HG03175 (cell line): ENCODE data around the gene AHNAK2.

ENCODE experiments used
- ATAC-seq: cut with Tn5 transposase; IDR thresholded peaks from one replicate; pipeline ENCODE4 v1.9.1; 2021; ENCODE audit warnings: mild to moderate bottlenecking, moderate library complexity; ENCODE audit not compliant: unreplicated experiment

Gene AHNAK2

GRCh38 chr14:104889375-104889757 lies 88.8 kb downstream of the AHNAK2 start:
- ATAC-seq: no peak

- no peak for ATAC-seq
Observed at GRCh38 chr14:104888489-104889374, 89.4 kb downstream of the AHNAK2 start.

DNA sequence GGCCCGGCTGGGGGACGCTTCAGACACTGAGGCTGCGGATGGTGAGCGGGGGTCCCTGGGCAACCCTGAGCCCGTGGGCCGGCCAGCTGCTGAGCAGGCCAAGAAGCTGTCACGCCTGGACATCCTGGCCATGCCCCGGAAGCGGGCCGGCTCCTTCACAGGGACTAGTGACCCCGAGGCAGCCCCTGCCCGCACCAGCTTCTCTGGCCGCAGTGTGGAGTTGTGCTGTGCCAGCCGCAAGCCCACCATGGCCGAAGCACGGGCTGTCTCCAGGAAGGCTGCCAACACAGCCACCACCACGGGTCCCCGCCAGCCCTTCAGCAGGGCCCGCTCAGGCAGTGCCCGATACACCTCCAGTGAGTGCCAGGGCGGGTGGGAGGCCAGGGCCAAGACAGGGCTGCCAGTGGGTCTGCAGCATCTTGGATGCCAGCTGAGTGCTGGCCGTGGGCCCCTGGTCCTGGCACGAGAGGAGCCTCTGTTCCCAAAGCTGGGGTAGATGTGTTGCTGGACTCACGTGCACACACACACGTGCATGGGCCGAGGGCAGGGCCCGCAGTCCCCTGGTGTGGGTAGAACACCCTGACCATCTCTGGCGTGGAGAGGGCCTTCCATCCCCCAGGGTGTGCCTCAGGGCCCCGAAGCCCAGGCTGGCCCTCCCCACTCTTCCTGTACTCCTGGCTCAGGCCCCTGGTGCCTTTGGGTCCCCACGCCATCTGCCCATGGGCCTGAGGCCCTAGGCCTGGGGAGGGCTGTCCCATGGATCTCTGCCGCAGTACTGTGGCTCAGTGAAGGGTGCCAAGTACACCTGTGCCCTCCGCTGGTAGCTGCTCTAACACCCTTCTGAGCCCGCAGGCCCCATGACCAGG lies 90.3 kb downstream of the AHNAK2 start:
- no peak for ATAC-seq
